MM.1S (cell line): ENCODE measurements around the gene VPS29.
"Not testable (repeated sequence)": the region's sequence is repeated elsewhere in the genome, so short reads cannot be mapped to it uniquely, and the experiment has no call there.

Experiments
- DNase-seq: peaks from one replicate; pipeline ENCODE4 v3.0.0-alpha.2; 2015
- H2AFZ ChIP-seq: fragments of 300-600 bp; sonication (generic); 2 replicates; pipeline ENCODE4 v1.6.0; 2016; ENCODE audit warnings: antibody characterized with exemption, low read length
- H3F3A ChIP-seq: fragments of 300-600 bp; sonication (generic); 2 replicates; pipeline ENCODE4 v1.6.1; 2016; ENCODE audit warnings: mild to moderate bottlenecking, antibody characterized with exemption, low read length, moderate library complexity, mixed read lengths; ENCODE audit not compliant: insufficient read depth
- H3K27ac ChIP-seq: fragments of 300-600 bp; sonication (generic); 2 replicates; pipeline ENCODE4 v1.5.1; 2016; ENCODE audit warnings: mild to moderate bottlenecking, low read length
- H3K27me3 ChIP-seq: fragments of 300-600 bp; sonication (generic); replicated peaks from 2 replicates; pipeline ENCODE4 v1.6.0; 2016; ENCODE audit warnings: low read length; ENCODE audit not compliant: insufficient read depth
- H3K36me3 ChIP-seq: fragments of 300-600 bp; sonication (generic); replicated peaks from 2 replicates; pipeline ENCODE4 v1.6.1; 2016; ENCODE audit warnings: mild to moderate bottlenecking, low read length, mixed read lengths; ENCODE audit not compliant: insufficient read depth
- H3K4me1 ChIP-seq: fragments of 300-600 bp; sonication (generic); 2 replicates; pipeline ENCODE4 v1.6.1; 2016; ENCODE audit warnings: low read length, mixed read lengths
- H3K4me2 ChIP-seq: fragments of 300-600 bp; sonication (generic); 2 replicates; pipeline ENCODE4 v1.6.0; 2016; ENCODE audit warnings: low read depth, low read length
- H3K4me3 ChIP-seq: fragments of 300-600 bp; sonication (generic); 2 replicates; pipeline ENCODE4 v1.5.1; 2016; ENCODE audit warnings: low read length, mixed read lengths
- H3K79me2 ChIP-seq: fragments of 300-600 bp; sonication (generic); 2 replicates; pipeline ENCODE4 v1.6.1; 2016; ENCODE audit warnings: mixed run types, low read length, mixed read lengths
- H3K9ac ChIP-seq: fragments of 300-600 bp; sonication (generic); 2 replicates; pipeline ENCODE4 v1.6.1; 2016; ENCODE audit warnings: low read length, mixed read lengths
- H3K9me2 ChIP-seq: fragments of 300-600 bp; sonication (generic); replicated peaks from 2 replicates; pipeline ENCODE4 v1.6.1; 2016; ENCODE audit warnings: mild to moderate bottlenecking, low read length, mixed read lengths; ENCODE audit not compliant: insufficient read depth
- H3K9me3 ChIP-seq: fragments of 300-600 bp; sonication (generic); replicated peaks from 2 replicates; pipeline ENCODE4 v1.6.1; 2016; ENCODE audit warnings: mild to moderate bottlenecking, low read length, mixed read lengths; ENCODE audit not compliant: insufficient read depth
- H4K20me1 ChIP-seq: fragments of 300-600 bp; sonication (generic); 2 replicates; pipeline ENCODE4 v1.6.1; 2016; ENCODE audit warnings: mild to moderate bottlenecking, low read length, moderate library complexity, mixed read lengths; ENCODE audit not compliant: insufficient read depth
- CTCF ChIP-seq: fragments of 300-600 bp; sonication (generic); IDR thresholded peaks from 2 replicates; pipeline ENCODE4 v1.5.1; 2016; ENCODE audit warnings: antibody characterized with exemption, low read length, mixed read lengths
- EZH2 ChIP-seq: fragments of 300-600 bp; sonication (generic); optimal IDR thresholded peaks from 2 replicates; pipeline ENCODE3; 2017; ENCODE audit warnings: low read depth, mild to moderate bottlenecking, antibody characterized with exemption, low read length, mixed read lengths
- EZH2phosphoT487 ChIP-seq: fragments of 300-600 bp; sonication (generic); IDR thresholded peaks from 2 replicates; pipeline ENCODE4 v1.6.1; 2018; ENCODE audit warnings: antibody characterized with exemption, low read length

Gene VPS29

GRCh38 chr12:110467847-110468213 is 34.1 kb downstream of the VPS29 start:
- H3K4me1 ChIP-seq: 0 out of 2 replicates have a peak, but pooled peaks cover 3% of the 10 kb centered on the region
- H3K79me2 ChIP-seq: peaks cover 18% of the 10 kb centered on the region
- peak overlapping the region; percentile 69 for H3K4me3 ChIP-seq
- no peaks in the 10 kb centered on the region for H3K36me3 ChIP-seq
- DNase-seq: no peak
- H4K20me1 ChIP-seq: no peaks in the 10 kb centered on the region
- peaks cover 3% of the 10 kb centered on the region; the same call in 1 of the 2 replicates for H3F3A ChIP-seq
- no peaks in the 10 kb centered on the region for H3K9me2 ChIP-seq
- H3K9ac ChIP-seq: peak overlapping the region; percentile 73
- H3K27ac ChIP-seq: peak overlapping the region; percentile 92; the same call in 1 of the 2 replicates
- TF ChIP-seq EZH2phosphoT487: no peak
- no peak for TF ChIP-seq CTCF
- TF ChIP-seq EZH2: no peak
- H2AFZ ChIP-seq: peak overlapping the region; percentile 77
- peak overlapping the region; percentile 70 for H3K4me2 ChIP-seq
- H3K27me3 ChIP-seq: no peaks in the 10 kb centered on the region
- no peaks in the 10 kb centered on the region for H3K9me3 ChIP-seq

- TF ChIP-seq EZH2: no peak
- TF ChIP-seq EZH2phosphoT487: no peak
- no peak for TF ChIP-seq CTCF
- H3K36me3 ChIP-seq: no peaks in the 10 kb centered on the region
- H3K9me3 ChIP-seq: no peaks in the 10 kb centered on the region
- DNase-seq: no peak
- H3K4me1 ChIP-seq: 0 out of 2 replicates have a peak, but pooled peaks cover 3% of the 10 kb centered on the region
- peak overlapping the region; percentile 70 for H3K4me2 ChIP-seq
- no peaks in the 10 kb centered on the region for H3K9me2 ChIP-seq
- no peak overlapping the region; the same call in 1 of the 2 replicates for H3K9ac ChIP-seq
- H3K4me3 ChIP-seq: no peak overlapping the region
- H4K20me1 ChIP-seq: no peaks in the 10 kb centered on the region
- H3K79me2 ChIP-seq: peaks cover 18% of the 10 kb centered on the region
- no peaks in the 10 kb centered on the region for H3K27me3 ChIP-seq
- no peak overlapping the region for H3K27ac ChIP-seq
- H2AFZ ChIP-seq: no peak overlapping the region
- H3F3A ChIP-seq: peaks cover 3% of the 10 kb centered on the region; the same call in 1 of the 2 replicates
Observed at GRCh38 chr12:110466791-110467190, 35.1 kb downstream of the VPS29 start.

GRCh38 chr12:110465765-110466164 is 36.1 kb downstream of the VPS29 start:
- not testable (repeated sequence) for H3F3A ChIP-seq, DNase-seq, H4K20me1 ChIP-seq, H3K9me3 ChIP-seq, H3K4me2 ChIP-seq, H3K4me1 ChIP-seq, H3K27me3 ChIP-seq, H2AFZ ChIP-seq, H3K4me3 ChIP-seq, H3K36me3 ChIP-seq, H3K27ac ChIP-seq, H3K9me2 ChIP-seq, H3K9ac ChIP-seq
- H3K79me2 ChIP-seq: peaks cover 18% of the 10 kb centered on the region

- H3F3A ChIP-seq: peaks cover 3% of the 10 kb centered on the region; the same call in 1 of the 2 replicates
Observed at GRCh38 chr12:110465024-110465423, 36.9 kb downstream of the VPS29 start.

GRCh38 chr12:110461189-110461588 is 40.7 kb downstream of the VPS29 start:
- H3K36me3 ChIP-seq, H3K27ac ChIP-seq: not testable (repeated sequence)

More at GRCh38 chr12:110465024-110465423, 36.9 kb downstream of the VPS29 start:
- no peak overlapping the region for H3K9ac ChIP-seq
- H3K9me2 ChIP-seq: no peaks in the 10 kb centered on the region
- no peaks in the 10 kb centered on the region for H3K27me3 ChIP-seq
- H3K36me3 ChIP-seq: no peaks in the 10 kb centered on the region
- no peak overlapping the region for H3K4me3 ChIP-seq
- 0 out of 2 replicates have a peak, but pooled peaks cover 3% of the 10 kb centered on the region for H3K4me1 ChIP-seq
- no peak overlapping the region for H2AFZ ChIP-seq
- H3K9me3 ChIP-seq: no peaks in the 10 kb centered on the region
- no peak overlapping the region for H3K27ac ChIP-seq
- H3K4me2 ChIP-seq: no peak overlapping the region
- TF ChIP-seq EZH2: no peak
- no peak for TF ChIP-seq CTCF
- TF ChIP-seq EZH2phosphoT487: no peak
- no peaks in the 10 kb centered on the region for H4K20me1 ChIP-seq
- H3K79me2 ChIP-seq: peaks cover 18% of the 10 kb centered on the region
- DNase-seq: no peak

More at GRCh38 chr12:110461189-110461588, 40.7 kb downstream of the VPS29 start:
- not testable (repeated sequence) for H3K27me3 ChIP-seq, H3K4me3 ChIP-seq, H3K79me2 ChIP-seq, H3K4me1 ChIP-seq, H2AFZ ChIP-seq, DNase-seq, H4K20me1 ChIP-seq, H3K9me2 ChIP-seq, H3F3A ChIP-seq, H3K4me2 ChIP-seq, H3K9ac ChIP-seq, H3K9me3 ChIP-seq
